GM12878 (cell line): ENCODE data around the gene NDOR1.

Experiments
- EZH2 ChIP-seq: IDR thresholded peaks from 2 replicates; pipeline ENCODE4 v1.6.1; 2012; ENCODE audit warnings: low read depth, mild to moderate bottlenecking, control low read depth, inconsistent platforms, low read length, borderline replicate concordance; ENCODE audit not compliant: control insufficient read depth
- FOXM1 ChIP-seq: IDR thresholded peaks from 2 replicates; pipeline ENCODE4 v1.6.1; 2012; ENCODE audit warnings: low read depth, mild to moderate bottlenecking, inconsistent platforms, low read length, moderate library complexity
- GABPA ChIP-seq: IDR thresholded peaks from 2 replicates; pipeline ENCODE4 v1.6.1; 2014; ENCODE audit warnings: antibody characterized with exemption, low read depth, mild to moderate bottlenecking, inconsistent platforms
- POLR2A ChIP-seq: IDR thresholded peaks from 2 replicates; pipeline ENCODE4 v1.6.1; 2011; ENCODE audit warnings: low read depth, mild to moderate bottlenecking, low read length
- POLR2AphosphoS5 ChIP-seq: IDR thresholded peaks from 2 replicates; pipeline ENCODE4 v1.6.1; 2011; ENCODE audit warnings: mild to moderate bottlenecking, low read length, inconsistent platforms
- RCOR1 ChIP-seq: conservative IDR thresholded peaks from 2 replicates; pipeline ENCODE4 v1.6.1; 2012; ENCODE audit warnings: low read depth, low read length, improper control_type of control experiment
- SMAD1 ChIP-seq: fragments of 450-650 bp; IDR thresholded peaks from 2 replicates; pipeline ENCODE4 v1.6.1; 2018; ENCODE audit warnings: mild to moderate bottlenecking, low read depth; ENCODE audit not compliant: partially characterized antibody
- SMC3 ChIP-seq: IDR thresholded peaks from 2 replicates; pipeline ENCODE4 v1.6.1; 2011; ENCODE audit warnings: low read length, improper control_type of control experiment, borderline replicate concordance
- ZNF207 ChIP-seq: fragments of 450-650 bp; IDR thresholded peaks from 2 replicates; pipeline ENCODE4 v1.6.1; 2014; ENCODE audit warnings: antibody characterized with exemption, mild to moderate bottlenecking, borderline replicate concordance
- ZNF274 ChIP-seq: IDR thresholded peaks from one replicate; pipeline ENCODE4 v1.8.0; 2011; ENCODE audit not compliant: insufficient read length, insufficient read depth
- ZZZ3 ChIP-seq: IDR thresholded peaks from 2 replicates; pipeline ENCODE4 v1.6.1; 2011; ENCODE audit warnings: low read depth; ENCODE audit not compliant: control insufficient read depth, insufficient read length
- TF ChIP-seq, protein P1 (sequence below), 3 experiments: IDR thresholded peaks in 2 of 3; conservative IDR thresholded peaks in 1 of 3; 2 replicates each; pipeline ENCODE4 v1.5.1; 2011; ENCODE audit warnings: low read depth in 3 of 3, low read length in 3 of 3, mild to moderate bottlenecking in 3 of 3, control low read depth in 2 of 3, moderate library complexity in 2 of 3, inconsistent platforms in 1 of 3, mixed read lengths in 1 of 3; ENCODE audit not compliant: control insufficient read depth in 2 of 3, insufficient read depth in 1 of 3; ENCODE audit errors: extremely low read depth in 1 of 3
- TF ChIP-seq, protein P2 (sequence below): fragments of 450-650 bp; IDR thresholded peaks from 2 replicates; pipeline ENCODE4 v1.6.1; 2018; ENCODE audit warnings: mild to moderate bottlenecking, low read depth, moderate library complexity; ENCODE audit not compliant: partially characterized antibody

DNA sequence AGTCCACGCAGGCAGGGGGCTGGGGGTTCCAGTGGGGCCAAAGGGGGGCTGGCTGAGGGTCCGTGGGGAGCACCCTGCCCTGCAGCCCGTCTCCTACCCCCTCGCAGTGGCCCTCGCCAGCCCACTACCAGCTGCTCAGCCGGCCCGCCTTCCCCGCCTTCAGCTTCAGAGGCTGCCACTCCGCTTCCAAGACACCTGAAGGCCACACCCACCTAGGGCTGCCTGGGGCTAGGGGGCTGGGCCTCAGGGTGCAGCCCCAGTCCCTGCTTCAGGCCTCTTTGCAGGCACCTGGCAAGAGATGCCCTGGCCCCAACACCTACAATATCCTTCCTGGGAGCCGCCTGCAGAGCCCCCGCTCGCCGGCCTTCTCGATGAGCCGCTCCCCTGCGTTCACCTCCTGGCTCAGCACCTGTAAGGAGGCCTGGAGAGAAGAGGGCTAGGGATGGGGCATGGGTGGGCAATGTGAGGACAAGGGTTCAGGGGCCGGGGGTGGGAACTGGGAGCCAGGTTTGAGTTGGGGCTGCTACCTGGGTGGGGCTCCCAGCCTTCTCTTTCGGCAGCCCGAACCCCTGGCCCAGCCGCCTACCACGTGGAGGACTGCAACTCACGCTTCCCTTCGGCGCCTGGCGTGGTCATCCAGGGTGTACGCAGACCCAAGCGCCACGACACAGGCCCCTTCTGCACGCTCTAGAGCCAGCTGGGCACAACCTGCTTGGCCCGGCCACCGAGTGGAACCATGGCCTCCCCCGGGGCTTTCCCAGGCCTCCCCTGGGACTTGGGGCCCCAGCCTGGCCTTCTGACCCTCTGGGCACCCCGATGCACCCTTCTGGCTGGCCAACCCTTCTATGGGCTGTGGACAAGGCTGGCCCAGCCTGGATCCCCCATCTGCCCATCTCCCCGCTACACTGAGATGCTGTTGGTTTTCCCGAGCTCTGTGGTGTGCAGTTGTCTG is 47.3 kb downstream of the NDOR1 start:
- TF ChIP-seq, protein P1, sequence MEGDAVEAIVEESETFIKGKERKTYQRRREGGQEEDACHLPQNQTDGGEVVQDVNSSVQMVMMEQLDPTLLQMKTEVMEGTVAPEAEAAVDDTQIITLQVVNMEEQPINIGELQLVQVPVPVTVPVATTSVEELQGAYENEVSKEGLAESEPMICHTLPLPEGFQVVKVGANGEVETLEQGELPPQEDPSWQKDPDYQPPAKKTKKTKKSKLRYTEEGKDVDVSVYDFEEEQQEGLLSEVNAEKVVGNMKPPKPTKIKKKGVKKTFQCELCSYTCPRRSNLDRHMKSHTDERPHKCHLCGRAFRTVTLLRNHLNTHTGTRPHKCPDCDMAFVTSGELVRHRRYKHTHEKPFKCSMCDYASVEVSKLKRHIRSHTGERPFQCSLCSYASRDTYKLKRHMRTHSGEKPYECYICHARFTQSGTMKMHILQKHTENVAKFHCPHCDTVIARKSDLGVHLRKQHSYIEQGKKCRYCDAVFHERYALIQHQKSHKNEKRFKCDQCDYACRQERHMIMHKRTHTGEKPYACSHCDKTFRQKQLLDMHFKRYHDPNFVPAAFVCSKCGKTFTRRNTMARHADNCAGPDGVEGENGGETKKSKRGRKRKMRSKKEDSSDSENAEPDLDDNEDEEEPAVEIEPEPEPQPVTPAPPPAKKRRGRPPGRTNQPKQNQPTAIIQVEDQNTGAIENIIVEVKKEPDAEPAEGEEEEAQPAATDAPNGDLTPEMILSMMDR (IDR thresholded peaks at IDR 0.05 in 2 of 3, conservative IDR thresholded peaks at IDR 0.05 in 1 of 3; ENCODE audit: control insufficient read depth in 2 of 3, extremely low read depth in 1 of 3, insufficient read depth in 1 of 3, low read depth in 3 of 3, low read length in 3 of 3): no peak
- no peak for TF ChIP-seq ZZZ3
- no peak for TF ChIP-seq FOXM1
- TF ChIP-seq EZH2: no peak
- TF ChIP-seq ZNF207: no peak
- TF ChIP-seq, protein P2, sequence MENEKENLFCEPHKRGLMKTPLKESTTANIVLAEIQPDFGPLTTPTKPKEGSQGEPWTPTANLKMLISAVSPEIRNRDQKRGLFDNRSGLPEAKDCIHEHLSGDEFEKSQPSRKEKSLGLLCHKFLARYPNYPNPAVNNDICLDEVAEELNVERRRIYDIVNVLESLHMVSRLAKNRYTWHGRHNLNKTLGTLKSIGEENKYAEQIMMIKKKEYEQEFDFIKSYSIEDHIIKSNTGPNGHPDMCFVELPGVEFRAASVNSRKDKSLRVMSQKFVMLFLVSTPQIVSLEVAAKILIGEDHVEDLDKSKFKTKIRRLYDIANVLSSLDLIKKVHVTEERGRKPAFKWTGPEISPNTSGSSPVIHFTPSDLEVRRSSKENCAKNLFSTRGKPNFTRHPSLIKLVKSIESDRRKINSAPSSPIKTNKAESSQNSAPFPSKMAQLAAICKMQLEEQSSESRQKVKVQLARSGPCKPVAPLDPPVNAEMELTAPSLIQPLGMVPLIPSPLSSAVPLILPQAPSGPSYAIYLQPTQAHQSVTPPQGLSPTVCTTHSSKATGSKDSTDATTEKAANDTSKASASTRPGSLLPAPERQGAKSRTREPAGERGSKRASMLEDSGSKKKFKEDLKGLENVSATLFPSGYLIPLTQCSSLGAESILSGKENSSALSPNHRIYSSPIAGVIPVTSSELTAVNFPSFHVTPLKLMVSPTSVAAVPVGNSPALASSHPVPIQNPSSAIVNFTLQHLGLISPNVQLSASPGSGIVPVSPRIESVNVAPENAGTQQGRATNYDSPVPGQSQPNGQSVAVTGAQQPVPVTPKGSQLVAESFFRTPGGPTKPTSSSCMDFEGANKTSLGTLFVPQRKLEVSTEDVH: no peak
- TF ChIP-seq POLR2AphosphoS5: no peak
- no peak for TF ChIP-seq SMC3
- TF ChIP-seq POLR2A: no peak
- no peak for TF ChIP-seq RCOR1
- TF ChIP-seq GABPA: no peak
- no peak for TF ChIP-seq ZNF274
- TF ChIP-seq SMAD1: no peak
